SK-N-DZ (cell line): ENCODE data around the gene TSPAN5.
"Not testable (repeated sequence)": the region's sequence is repeated elsewhere in the genome, so short reads cannot be mapped to it uniquely, and the experiment has no call there.

Experiments
- DNase-seq: peaks from one replicate; pipeline ENCODE4 v3.0.0-alpha.2; 2015; ENCODE audit warnings: low spot score

The TSPAN5 gene

GRCh38 chr4:98462487-98462886, 195.9 kb downstream of the TSPAN5 start:
- no peak for DNase-seq

GRCh38 chr4:98461121-98461865, 197.1 kb downstream of the TSPAN5 start:
- not testable (repeated sequence) for DNase-seq

- not testable (repeated sequence) for DNase-seq
These were observed 201.0 kb downstream of the TSPAN5 start for GRCh38 chr4:98457422-98457821.

GRCh38 chr4:98452091-98452490, 206.3 kb downstream of the TSPAN5 start:
- DNase-seq: no peak

GRCh38 chr4:98448908-98449307, 209.5 kb downstream of the TSPAN5 start:
- DNase-seq: no peak

DNA sequence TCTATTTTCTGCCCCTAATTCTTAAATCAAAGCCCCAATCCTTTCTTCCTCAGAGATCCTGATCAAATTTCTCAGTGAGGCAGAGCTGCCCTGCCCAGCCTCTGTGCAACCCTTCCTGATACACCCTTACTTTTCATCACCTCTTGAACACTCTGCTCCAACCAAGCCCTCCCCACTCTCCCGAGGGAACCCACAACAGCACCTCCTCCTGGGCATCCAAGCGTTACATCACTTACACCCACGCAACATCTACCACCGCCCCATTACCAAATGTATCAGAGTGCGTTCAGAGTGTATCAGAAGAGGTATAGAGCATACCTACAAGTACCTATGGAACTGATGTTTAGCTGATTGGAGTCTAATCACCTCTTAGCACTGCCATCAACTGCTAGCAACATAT, 210.8 kb downstream of the TSPAN5 start:
- no peak for DNase-seq

GRCh38 chr4:98446499-98447375, 211.7 kb downstream of the TSPAN5 start:
- DNase-seq: no peak

GRCh38 chr4:98444371-98444770, 214.0 kb downstream of the TSPAN5 start:
- no peak for DNase-seq

GRCh38 chr4:98434816-98435215, 223.6 kb downstream of the TSPAN5 start:
- DNase-seq: no peak

DNA sequence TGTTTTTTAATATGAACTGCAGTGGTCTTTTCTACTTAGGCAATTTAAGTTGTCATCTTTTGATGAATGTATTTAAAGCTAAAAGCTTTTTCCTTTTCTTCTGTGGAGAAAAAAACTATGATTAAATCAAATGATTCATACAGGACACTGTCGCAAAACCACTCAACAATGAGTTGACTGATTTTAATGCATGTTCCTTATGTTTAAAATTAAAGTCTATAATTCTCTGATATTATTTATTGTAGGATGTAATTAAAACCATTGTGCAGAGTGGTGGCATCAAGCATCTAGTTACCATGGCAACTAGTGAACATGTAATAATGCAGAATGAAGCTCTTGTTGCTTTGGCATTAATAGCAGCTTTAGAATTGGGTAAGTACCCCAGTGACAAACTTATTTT, 224.7 kb downstream of the TSPAN5 start:
- no peak for DNase-seq

DNA sequence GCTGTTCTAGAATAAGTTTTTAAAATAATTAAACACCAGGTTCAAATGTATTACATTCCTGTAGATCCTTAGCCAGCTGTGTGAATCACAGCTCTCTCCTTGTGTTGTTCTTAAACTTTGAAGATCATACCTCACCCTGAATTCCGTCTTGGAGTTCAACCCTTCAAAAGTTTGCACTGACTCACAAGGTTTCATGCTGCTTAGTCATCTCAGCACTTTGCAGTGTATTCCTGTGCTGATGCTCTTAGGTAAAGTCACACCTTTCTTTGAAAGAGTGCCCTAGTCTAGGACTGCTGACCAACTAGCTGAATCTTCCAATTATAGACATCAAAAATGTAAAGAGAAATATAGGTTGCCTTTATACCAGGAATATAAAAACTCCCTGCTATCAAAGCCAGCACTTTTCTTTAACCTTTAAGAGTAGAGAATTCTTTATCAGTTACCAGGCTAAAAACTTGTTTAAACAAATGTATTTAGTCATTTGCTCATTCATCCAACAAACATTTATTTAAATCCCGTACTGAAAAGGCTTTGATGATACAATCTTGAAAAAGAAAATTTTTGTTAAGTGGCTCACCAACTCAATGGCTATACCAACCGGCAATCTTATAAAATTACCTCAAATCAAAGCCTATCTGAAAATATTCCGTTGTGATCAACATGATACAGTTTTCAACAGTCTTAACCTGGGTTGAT, 227.6 kb downstream of the TSPAN5 start:
- no peak for DNase-seq

DNA sequence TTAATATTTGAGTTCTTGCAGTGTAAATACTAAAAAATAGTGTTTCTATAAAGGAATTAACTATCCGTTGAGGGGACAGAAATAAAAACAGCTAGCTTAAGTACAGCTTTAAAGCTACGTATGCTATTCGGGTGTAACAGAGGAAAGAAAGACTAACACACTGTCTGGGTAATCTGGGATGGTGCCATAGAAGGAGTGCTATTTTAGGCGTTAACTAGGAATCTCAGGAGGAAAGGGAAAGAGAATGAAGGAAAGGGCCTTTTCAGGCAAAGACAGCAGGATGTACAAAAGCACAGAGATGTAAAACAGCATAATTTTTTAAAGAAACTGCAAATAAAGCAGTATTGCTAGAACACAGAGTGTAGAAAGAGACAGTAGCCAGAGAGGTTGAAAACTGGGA, 235.4 kb downstream of the TSPAN5 start:
- DNase-seq: no peak

DNA sequence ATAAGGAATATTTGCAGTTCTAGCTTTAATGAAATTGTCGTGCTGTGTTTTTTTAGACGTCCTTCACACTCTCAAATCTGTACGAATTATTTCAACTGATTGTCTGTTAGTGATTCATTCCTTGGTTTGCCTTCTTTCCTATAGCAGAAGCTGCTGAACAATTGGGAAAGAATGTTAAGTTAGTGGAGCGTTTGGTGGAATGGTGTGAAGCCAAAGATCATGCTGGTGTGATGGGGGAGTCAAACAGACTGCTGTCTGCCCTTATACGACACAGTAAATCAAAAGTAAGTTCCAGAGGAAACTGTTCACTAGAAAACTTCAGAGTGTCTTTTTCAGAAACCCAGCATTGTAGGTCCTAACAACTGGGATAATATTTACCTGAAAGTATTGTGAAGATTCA, 237.3 kb downstream of the TSPAN5 start:
- no peak for DNase-seq
